Sigmoid colon (tissue), 4 donors: ENCODE measurements around the gene SHF.

Experiments
- EP300 ChIP-seq, 4 donors: sonication (generic); formaldehyde crosslinking; IDR thresholded peaks; one replicate each; pipeline ENCODE4 v1.6.1; 2017; ENCODE audit warnings: antibody characterized with exemption in 4 of 4
- POLR2A ChIP-seq, 2 donors: fragments of 450-650 bp; IDR thresholded peaks; one replicate each; pipeline ENCODE4 v1.6.1; 2016; ENCODE audit warnings: antibody characterized with exemption in 2 of 2, mild to moderate bottlenecking in 2 of 2, moderate library complexity in 2 of 2
- TF ChIP-seq, protein P1 (sequence below), 4 experiments: fragments of 450-650 bp in 3 of 4; fragments of 200-600 bp in 1 of 4; IDR thresholded peaks; one replicate each; pipeline ENCODE4 v1.5.1; 2016 to 2019; ENCODE audit warnings: antibody characterized with exemption in 4 of 4, mild to moderate bottlenecking in 3 of 4, moderate library complexity in 2 of 4

DNA sequence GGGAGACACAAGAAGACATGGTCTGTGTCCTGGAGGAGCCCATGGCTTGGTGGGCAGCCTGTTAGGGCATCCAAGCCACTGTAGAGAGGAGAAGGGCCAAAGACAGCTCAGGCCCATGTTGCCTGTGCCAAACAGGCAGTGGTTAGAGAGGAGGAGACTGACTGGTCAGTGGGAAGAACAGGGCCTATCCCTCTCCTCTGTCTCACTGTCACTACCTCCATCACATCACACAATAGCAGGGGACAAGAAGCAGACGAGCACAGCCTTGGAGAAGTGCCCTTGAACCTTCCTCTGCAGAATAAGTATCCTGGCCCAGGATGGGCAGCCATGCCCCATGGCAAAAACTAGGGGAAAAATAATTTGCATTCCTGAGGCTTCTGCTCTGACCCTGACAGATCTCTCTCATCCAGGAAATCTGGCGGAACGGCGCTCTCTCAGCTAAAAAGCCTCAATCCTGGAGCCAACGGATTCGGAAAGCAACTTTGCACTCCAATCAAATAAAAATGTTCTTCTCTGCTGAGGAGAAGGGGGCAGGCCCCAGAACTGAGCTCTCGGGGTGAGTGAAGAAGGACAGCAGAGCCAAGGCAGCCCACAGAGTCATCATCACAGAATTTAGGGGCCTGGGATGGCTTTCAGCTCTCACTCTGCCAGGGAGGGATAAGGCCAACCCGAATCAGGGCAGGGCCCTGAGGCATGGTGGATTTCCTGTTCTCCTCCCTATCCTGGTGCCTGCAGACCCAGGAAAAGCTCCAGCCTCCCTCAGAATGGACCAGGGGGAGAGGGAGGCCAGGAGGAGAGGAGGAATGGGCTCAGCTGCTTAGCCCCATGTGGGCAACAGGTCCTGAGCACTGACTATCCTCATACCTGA lies 1.6 kb downstream of the SHF start:
- TF ChIP-seq, protein P1, sequence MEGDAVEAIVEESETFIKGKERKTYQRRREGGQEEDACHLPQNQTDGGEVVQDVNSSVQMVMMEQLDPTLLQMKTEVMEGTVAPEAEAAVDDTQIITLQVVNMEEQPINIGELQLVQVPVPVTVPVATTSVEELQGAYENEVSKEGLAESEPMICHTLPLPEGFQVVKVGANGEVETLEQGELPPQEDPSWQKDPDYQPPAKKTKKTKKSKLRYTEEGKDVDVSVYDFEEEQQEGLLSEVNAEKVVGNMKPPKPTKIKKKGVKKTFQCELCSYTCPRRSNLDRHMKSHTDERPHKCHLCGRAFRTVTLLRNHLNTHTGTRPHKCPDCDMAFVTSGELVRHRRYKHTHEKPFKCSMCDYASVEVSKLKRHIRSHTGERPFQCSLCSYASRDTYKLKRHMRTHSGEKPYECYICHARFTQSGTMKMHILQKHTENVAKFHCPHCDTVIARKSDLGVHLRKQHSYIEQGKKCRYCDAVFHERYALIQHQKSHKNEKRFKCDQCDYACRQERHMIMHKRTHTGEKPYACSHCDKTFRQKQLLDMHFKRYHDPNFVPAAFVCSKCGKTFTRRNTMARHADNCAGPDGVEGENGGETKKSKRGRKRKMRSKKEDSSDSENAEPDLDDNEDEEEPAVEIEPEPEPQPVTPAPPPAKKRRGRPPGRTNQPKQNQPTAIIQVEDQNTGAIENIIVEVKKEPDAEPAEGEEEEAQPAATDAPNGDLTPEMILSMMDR (IDR thresholded peaks at IDR 0.05) = no peak
- TF ChIP-seq POLR2A (IDR thresholded peaks at IDR 0.05) (no peak), EP300 (IDR thresholded peaks at IDR 0.05) (no peak)
